SK-N-SH (cell line): ENCODE measurements around the gene GLUD1.

ENCODE experiments used
- EP300 ChIP-seq, 2 experiments: IDR thresholded peaks; 2 replicates each; pipeline versions ENCODE4 v1.4.0 to v1.6.1; 2012; ENCODE audit warnings: borderline replicate concordance in 1 of 2, low read depth in 1 of 2, low read length in 1 of 2
- GABPA ChIP-seq: IDR thresholded peaks from 2 replicates; pipeline ENCODE4 v1.4.0; 2012; ENCODE audit warnings: low read depth, mild to moderate bottlenecking
- GATA2 ChIP-seq: sonication (generic); formaldehyde crosslinking; IDR thresholded peaks from 2 replicates; pipeline ENCODE4 v1.5.0; 2020; ENCODE audit warnings: mild to moderate bottlenecking, missing genetic modification reagents
- MAX ChIP-seq: IDR thresholded peaks from 2 replicates; pipeline ENCODE4 v1.4.0; 2012; ENCODE audit warnings: low read depth
- POLR2AphosphoS5 ChIP-seq: IDR thresholded peaks from 2 replicates; pipeline ENCODE4 v1.6.1; 2012; ENCODE audit warnings: low read depth, low read length
- RCOR1 ChIP-seq: fragments of 150-350 bp; IDR thresholded peaks from 2 replicates; pipeline ENCODE4 v1.6.1; 2017; ENCODE audit warnings: antibody characterized with exemption, low read length
- REST ChIP-seq: IDR thresholded peaks from 2 replicates; pipeline ENCODE4 v1.6.1; 2012; ENCODE audit warnings: mild to moderate bottlenecking, low read depth, low read length, moderate library complexity
- TAF1 ChIP-seq: IDR thresholded peaks from 2 replicates; pipeline ENCODE4 v1.6.1; 2012; ENCODE audit warnings: low read depth, mild to moderate bottlenecking, low read length, moderate library complexity, borderline replicate concordance
- YY1 ChIP-seq: IDR thresholded peaks from 2 replicates; pipeline ENCODE4 v1.4.0; 2012; ENCODE audit warnings: low read depth, mild to moderate bottlenecking
- TF ChIP-seq, protein P1 (sequence below): IDR thresholded peaks from 2 replicates; pipeline ENCODE4; 2012
- TF ChIP-seq, protein P2 (sequence below): fragments of 200-600 bp; sonication (generic); IDR thresholded peaks from 2 replicates; pipeline ENCODE4 v1.6.1; 2017; ENCODE audit warnings: antibody characterized with exemption, mild to moderate bottlenecking, moderate library complexity

DNA sequence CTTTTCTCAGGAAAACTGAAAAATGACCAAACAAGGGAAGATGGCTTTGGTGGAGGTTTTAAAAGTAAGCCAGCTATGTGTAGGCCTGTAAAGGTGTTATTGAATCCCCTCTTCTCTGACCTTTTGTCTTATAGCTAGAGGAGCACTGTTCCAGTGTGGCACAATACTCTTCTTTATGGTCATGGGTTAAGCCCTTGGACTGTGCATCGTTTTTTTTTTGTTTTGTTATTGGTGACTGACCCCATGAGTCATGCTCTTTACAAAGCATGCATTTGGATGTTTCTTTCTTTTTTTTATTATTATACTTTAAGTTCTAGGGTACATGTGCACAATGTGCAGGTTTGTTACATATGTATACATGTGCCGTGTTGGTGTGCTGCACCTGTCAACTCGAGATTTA, 94.2 kb downstream of the GLUD1 start:
- no peak for TF ChIP-seq YY1
- no peak for TF ChIP-seq RCOR1
- TF ChIP-seq TAF1: no peak
- TF ChIP-seq, protein P1, sequence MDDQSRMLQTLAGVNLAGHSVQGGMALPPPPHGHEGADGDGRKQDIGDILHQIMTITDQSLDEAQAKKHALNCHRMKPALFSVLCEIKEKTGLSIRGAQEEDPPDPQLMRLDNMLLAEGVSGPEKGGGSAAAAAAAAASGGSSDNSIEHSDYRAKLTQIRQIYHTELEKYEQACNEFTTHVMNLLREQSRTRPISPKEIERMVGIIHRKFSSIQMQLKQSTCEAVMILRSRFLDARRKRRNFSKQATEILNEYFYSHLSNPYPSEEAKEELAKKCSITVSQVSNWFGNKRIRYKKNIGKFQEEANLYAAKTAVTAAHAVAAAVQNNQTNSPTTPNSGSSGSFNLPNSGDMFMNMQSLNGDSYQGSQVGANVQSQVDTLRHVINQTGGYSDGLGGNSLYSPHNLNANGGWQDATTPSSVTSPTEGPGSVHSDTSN: no peak
- TF ChIP-seq, protein P2, sequence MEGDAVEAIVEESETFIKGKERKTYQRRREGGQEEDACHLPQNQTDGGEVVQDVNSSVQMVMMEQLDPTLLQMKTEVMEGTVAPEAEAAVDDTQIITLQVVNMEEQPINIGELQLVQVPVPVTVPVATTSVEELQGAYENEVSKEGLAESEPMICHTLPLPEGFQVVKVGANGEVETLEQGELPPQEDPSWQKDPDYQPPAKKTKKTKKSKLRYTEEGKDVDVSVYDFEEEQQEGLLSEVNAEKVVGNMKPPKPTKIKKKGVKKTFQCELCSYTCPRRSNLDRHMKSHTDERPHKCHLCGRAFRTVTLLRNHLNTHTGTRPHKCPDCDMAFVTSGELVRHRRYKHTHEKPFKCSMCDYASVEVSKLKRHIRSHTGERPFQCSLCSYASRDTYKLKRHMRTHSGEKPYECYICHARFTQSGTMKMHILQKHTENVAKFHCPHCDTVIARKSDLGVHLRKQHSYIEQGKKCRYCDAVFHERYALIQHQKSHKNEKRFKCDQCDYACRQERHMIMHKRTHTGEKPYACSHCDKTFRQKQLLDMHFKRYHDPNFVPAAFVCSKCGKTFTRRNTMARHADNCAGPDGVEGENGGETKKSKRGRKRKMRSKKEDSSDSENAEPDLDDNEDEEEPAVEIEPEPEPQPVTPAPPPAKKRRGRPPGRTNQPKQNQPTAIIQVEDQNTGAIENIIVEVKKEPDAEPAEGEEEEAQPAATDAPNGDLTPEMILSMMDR: no peak
- TF ChIP-seq GATA2 (CRISPR knock-in tag): no peak
- TF ChIP-seq MAX: no peak
- no peak for TF ChIP-seq EP300 (IDR thresholded peaks at IDR 0.05; ENCODE audit: borderline replicate concordance in 1 of 2, low read depth in 1 of 2, low read length in 1 of 2)
- no peak for TF ChIP-seq GABPA
- no peak for TF ChIP-seq POLR2AphosphoS5
- no peak for TF ChIP-seq REST
